ENCODE data around the gene RETREG1. TPM values are rescaled to one million over a fixed set of nuclear protein-coding genes. Genes with fewer than 3 reads are reported as not detected.

The RETREG1 gene
- total and polyA plus RNA-seq, 2 of the 13 experiments (the other 11 are each of a cell fraction or from before 2014, with no cell fraction given), result 0.07 TPM; not detected in 1

DNA sequence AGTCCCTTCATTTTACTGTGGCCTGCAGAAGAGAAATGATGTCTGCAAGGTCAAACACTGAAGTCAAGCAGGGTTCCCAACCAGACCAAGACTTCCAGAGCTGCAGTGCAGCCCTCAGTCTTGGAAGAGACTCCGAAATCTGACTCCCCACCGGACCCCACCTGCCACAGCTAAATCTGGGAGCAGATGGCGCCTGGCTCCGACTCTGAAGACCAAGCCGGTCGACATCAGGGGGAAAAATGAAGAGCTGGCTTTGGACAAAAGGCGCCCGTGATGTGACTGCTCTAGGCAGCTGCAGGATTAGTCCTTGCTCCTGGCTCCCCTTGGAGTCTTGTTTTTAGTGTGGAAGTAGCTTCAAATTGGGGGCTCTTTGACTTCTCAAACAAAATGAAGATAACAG is 78.8 kb downstream of the RETREG1 start:
- Histone ChIP-seq H3K27me3 (ENCODE audit: control insufficient read depth in 1 of 2, insufficient read depth in 2 of 2, low read length in 2 of 2) (peaks cover 0 to 3% of the 10 kb centered on the region in 2 experiments; a peak in 1 of 5 replicates), H3K9me3 (ENCODE audit: low read length) (no peaks in the 10 kb centered on the region), H3K4me3 (replicated peaks in 1 of 3; ENCODE audit: insufficient read depth in 1 of 3, low read depth in 2 of 3, low read length in 3 of 3) (no peak overlapping the region), H3K4me1 (ENCODE audit: insufficient read depth, low read length) (peaks cover 10% of the 10 kb centered on the region), H3K9ac (ENCODE audit: insufficient read depth, low read depth, low read length) (no peak overlapping the region), H3K36me3 (replicated peaks in 1 of 2; ENCODE audit: control insufficient read depth in 1 of 2, insufficient read depth in 2 of 2, low read length in 2 of 2) (no peaks in the 10 kb centered on the region), H3K4me2 (ENCODE audit: low read depth, low read length) (no peak overlapping the region), H4K20me1 (ENCODE audit: insufficient read depth, low read length) (no peaks in the 10 kb centered on the region), H3K27ac (ENCODE audit: extremely low read length, insufficient read depth, low read length) (no peak overlapping the region), H2AFZ (ENCODE audit: low read length) (no peak overlapping the region), H3K79me2 (ENCODE audit: insufficient read depth, low read length) (no peaks in the 10 kb centered on the region)
- ChIA-PET POLR2A (interaction anchor here (0.5 kb wide), 1 partner anchor 198 kb away, joined by 3 read pairs; no protein-coding TSS in a partner anchor), CTCF (ENCODE audit: low intra/inter-chr PET ratio, low total read pairs) (no interaction called here)
- DNase-seq (ENCODE audit: low spot score) (no peak), ATAC-seq (no peak), FAIRE-seq (no peak)
- no TSS peak for BruUV-seq (replicated peaks)
- intact Hi-C loops (cut with micrococcal nuclease; ENCODE audit: unreplicated experiment) (no loop called here), in situ Hi-C loops (cut with HindIII; ENCODE audit: extremely low pct_ligation_motif_present, low pct_unique_long_range_greater_than_20kb) (no loop called here)
- 78% methylated on average over 7 of the region's 8 CpGs for WGBS (ENCODE audit: low lambda C conversion rate)
- no peak for TF ChIP-seq PAX8 (CRISPR knock-in tag; IDR thresholded peaks at IDR 0.05; ENCODE audit: borderline replicate concordance)
- TF ChIP-seq NFYB (CRISPR knock-in tag; IDR thresholded peaks at IDR 0.05), result no peak
- TF ChIP-seq TSC22D2 (CRISPR knock-in tag; IDR thresholded peaks at IDR 0.05; ENCODE audit: borderline replicate concordance), result no peak
- no peak for TF ChIP-seq U2AF1 (optimal IDR thresholded peaks at IDR 0.05; ENCODE audit: low read depth, low read length)
- no peak for TF ChIP-seq ELF4 (CRISPR knock-in tag; IDR thresholded peaks at IDR 0.05; ENCODE audit: borderline replicate concordance)
- no peak for TF ChIP-seq ZNF224 (CRISPR knock-in tag; IDR thresholded peaks at IDR 0.05)
- TF ChIP-seq U2AF2 (IDR thresholded peaks at IDR 0.05; ENCODE audit: low read depth, low read length), result no peak
- TF ChIP-seq TAF1 (CRISPR knock-in tag; IDR thresholded peaks at IDR 0.05), result no peak
- no peak for TF ChIP-seq ZNF562 (CRISPR knock-in tag; IDR thresholded peaks at IDR 0.05; ENCODE audit: borderline replicate concordance)
- no peak for TF ChIP-seq TEAD3 (CRISPR knock-in tag; optimal IDR thresholded peaks at IDR 0.05; ENCODE audit: borderline replicate concordance)
- no peak for TF ChIP-seq PRPF4 (IDR thresholded peaks at IDR 0.05; ENCODE audit: low read depth, low read length, poor library complexity, severe bottlenecking)
- TF ChIP-seq ZNF264 (CRISPR knock-in tag; IDR thresholded peaks at IDR 0.05), result no peak
- TF ChIP-seq ELF3 (CRISPR knock-in tag; IDR thresholded peaks at IDR 0.05), result no peak
- TF ChIP-seq, protein P1, sequence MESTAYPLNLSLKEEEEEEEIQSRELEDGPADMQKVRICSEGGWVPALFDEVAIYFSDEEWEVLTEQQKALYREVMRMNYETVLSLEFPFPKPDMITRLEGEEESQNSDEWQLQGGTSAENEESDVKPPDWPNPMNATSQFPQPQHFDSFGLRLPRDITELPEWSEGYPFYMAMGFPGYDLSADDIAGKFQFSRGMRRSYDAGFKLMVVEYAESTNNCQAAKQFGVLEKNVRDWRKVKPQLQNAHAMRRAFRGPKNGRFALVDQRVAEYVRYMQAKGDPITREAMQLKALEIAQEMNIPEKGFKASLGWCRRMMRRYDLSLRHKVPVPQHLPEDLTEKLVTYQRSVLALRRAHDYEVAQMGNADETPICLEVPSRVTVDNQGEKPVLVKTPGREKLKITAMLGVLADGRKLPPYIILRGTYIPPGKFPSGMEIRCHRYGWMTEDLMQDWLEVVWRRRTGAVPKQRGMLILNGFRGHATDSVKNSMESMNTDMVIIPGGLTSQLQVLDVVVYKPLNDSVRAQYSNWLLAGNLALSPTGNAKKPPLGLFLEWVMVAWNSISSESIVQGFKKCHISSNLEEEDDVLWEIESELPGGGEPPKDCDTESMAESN (CRISPR knock-in tag; conservative IDR thresholded peaks at IDR 0.05), result no peak
- TF ChIP-seq LRRFIP1 (CRISPR knock-in tag; conservative IDR thresholded peaks at IDR 0.05), result no peak
- TF ChIP-seq KLF6 (CRISPR knock-in tag; IDR thresholded peaks at IDR 0.05), result no peak
- TF ChIP-seq MIER3 (CRISPR knock-in tag; IDR thresholded peaks at IDR 0.05; ENCODE audit: borderline replicate concordance), result no peak
- TF ChIP-seq GABPB1 (CRISPR knock-in tag; IDR thresholded peaks at IDR 0.05), result no peak
- no peak for TF ChIP-seq SOX6 (IDR thresholded peaks at IDR 0.05)
- no peak for TF ChIP-seq SOX6 (CRISPR knock-in tag; IDR thresholded peaks at IDR 0.05)

Measured in HepG2 (cell line).